Mucosa of descending colon (tissue), 3 donors: ENCODE results near the gene GPD2. TPM values are rescaled to one million over a fixed set of nuclear protein-coding genes. Genes with fewer than 3 reads are reported as not detected.
"Not testable (repeated sequence)": the region's sequence is repeated elsewhere in the genome, so short reads cannot be mapped to it uniquely, and the experiment has no call there.

Source experiments
- ATAC-seq: fragments of 200-7000 bp; cut with Tn5 transposase; one replicate; pipeline ENCODE4 v1.9.1; 2020; ENCODE audit warnings: mild to moderate bottlenecking, moderate library complexity
- DNase-seq, 3 donors: peaks; one replicate each; pipeline ENCODE4 v3.0.0-alpha.2; 2020
- H3K36me3 ChIP-seq: fragments of 200-600 bp; one replicate; pipeline ENCODE4 v1.8.0; 2021; ENCODE audit warnings: low read depth, mild to moderate bottlenecking
- H3K4me1 ChIP-seq: fragments of 200-600 bp; one replicate; pipeline ENCODE4 v1.8.0; 2021; ENCODE audit warnings: low read depth, mild to moderate bottlenecking
- H3K4me3 ChIP-seq: fragments of 200-600 bp; one replicate; pipeline ENCODE4 v1.8.0; 2021; ENCODE audit warnings: mild to moderate bottlenecking
- H3K9me3 ChIP-seq: fragments of 200-600 bp; one replicate; pipeline ENCODE4 v1.8.0; 2021; ENCODE audit warnings: mild to moderate bottlenecking
- CTCF ChIP-seq: fragments of 200-600 bp; IDR thresholded peaks from one replicate; pipeline ENCODE4 v1.8.0; 2022; ENCODE audit warnings: antibody characterized with exemption, mild to moderate bottlenecking
- intact Hi-C, 2 donors: fragments of 100-400 bp; cut with DNase I in 1 of 2; cut with micrococcal nuclease in 1 of 2; formaldehyde crosslinking; loops; one replicate each; pipeline versions ENCODE4 v1.11.0 to v1.11.1; 2022; cut with DNase I, micrococcal nuclease
- total RNA-seq, 3 donors: library from RNA; stranded (reverse); fragmentation: NEBNext Ultra II Directional in 2 of 3; extraction: Animal tissue kit (Norgen Biotek cat#: 25700) in 2 of 3; gene quantifications; one replicate each; pipeline versions ENCODE4 v1.2.1 to v1.2.4, GENCODE V29; 2021 to 2023
- donor health status: DM: no; HTN: no; CAD: no; lungs with moderate emphysema.
- donor health status: DM: no; HTN: no; CAD: no.
- donor health status: DM: no; HTN: yes; CAD: no.

The GPD2 gene
- total RNA-seq, 3 donors from 2014 or later = 42.9 to 83.5 (median 77.9) TPM

DNA sequence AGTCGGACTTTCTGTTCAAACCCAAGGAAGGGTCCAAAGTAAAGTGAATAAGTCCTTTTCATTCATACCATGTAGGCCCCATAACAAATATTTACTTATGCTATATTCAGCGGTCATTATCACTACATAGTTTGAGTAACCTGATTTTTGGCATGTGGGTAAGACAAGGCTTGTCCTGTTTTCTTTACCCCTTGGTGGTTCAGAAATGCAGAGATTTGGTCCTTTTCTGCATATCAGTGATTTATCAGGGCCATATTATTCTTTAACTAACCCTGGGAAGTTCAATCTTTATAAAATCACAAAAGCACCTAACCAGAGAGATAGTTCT, 157.4 kb downstream of the GPD2 start:
- Histone ChIP-seq H3K4me3 (no peak overlapping the region), H3K4me1 (no peaks in the 10 kb centered on the region), H3K36me3 (no peaks in the 10 kb centered on the region), H3K9me3 (no peaks in the 10 kb centered on the region)
- DNase-seq (no peak), ATAC-seq (no peak)
- no peak for TF ChIP-seq CTCF
- intact Hi-C loops = no loop called here

DNA sequence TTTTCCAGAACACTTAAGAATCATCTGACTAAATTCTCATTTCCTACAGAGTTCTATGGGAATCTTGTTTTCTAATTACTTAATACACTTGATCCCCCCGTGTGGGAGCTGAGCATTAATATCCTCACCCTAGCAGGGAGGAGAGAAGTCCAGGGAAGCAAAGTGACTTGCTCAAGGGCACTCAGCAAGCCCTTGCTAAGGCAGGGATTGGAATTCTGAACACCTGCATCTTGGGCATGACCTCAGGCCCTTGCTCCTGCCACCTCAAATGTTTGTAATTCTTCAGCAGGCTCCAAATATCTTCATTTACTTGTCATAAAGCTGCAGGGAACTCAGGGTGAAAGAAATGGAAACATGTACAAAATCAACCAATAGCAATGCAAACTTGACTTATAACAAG, 162.4 kb downstream of the GPD2 start:
- no peak for TF ChIP-seq CTCF
- ATAC-seq (no peak), DNase-seq (no peak)
- Histone ChIP-seq H3K36me3 (no peaks in the 10 kb centered on the region), H3K4me1 (no peaks in the 10 kb centered on the region), H3K4me3 (no peak overlapping the region), H3K9me3 (no peaks in the 10 kb centered on the region)
- intact Hi-C loops = no loop called here

GRCh38 chr2:156600196-156600595, 164.0 kb downstream of the GPD2 start:
- DNase-seq = no peak
- H3K4me3 ChIP-seq = no peak overlapping the region
- H3K9me3 ChIP-seq = no peaks in the 10 kb centered on the region
- no peak for ATAC-seq
- no peaks in the 10 kb centered on the region for H3K36me3 ChIP-seq
- TF ChIP-seq CTCF = no peak
- H3K4me1 ChIP-seq = no peaks in the 10 kb centered on the region
- intact Hi-C loops = no loop called here

DNA sequence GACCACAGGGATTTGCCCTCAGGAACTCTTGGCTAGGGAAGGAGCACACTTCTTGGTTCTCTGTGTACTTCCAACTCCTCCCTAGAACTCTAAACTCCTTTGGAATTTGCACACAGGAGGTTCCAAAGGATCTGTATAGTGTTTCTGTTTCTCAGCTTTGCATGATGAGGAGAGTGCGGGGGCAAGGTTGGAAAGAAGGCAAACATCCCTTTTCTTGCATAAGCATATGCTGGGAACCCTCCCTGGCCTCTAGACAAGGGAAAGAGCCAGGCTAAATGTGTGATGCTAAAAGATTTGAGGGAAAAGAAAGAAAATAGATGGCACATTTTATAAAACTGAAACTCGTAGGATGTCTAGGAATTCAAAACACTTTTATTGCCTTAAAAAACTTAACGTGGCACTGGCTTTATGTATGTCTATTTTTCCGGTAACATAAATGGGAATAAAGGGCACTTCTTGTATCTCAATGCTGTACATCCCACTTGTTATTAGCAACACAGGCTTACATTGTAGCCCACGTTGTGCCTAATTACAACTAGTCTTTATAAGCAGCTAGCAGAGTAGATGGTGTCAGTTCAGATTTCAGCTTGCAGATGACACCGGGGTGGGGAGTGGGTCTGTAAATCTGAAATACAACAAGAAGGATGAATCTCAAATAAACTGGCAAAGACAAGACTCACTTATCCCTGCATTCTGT, 165.8 kb downstream of the GPD2 start:
- H3K4me3 ChIP-seq = no peak overlapping the region
- H3K4me1 ChIP-seq = no peaks in the 10 kb centered on the region
- H3K9me3 ChIP-seq = no peaks in the 10 kb centered on the region
- H3K36me3 ChIP-seq = no peaks in the 10 kb centered on the region
- no peak for TF ChIP-seq CTCF
- DNase-seq = no peak
- no peak for ATAC-seq
- intact Hi-C loops = no loop called here

GRCh38 chr2:156602552-156602933, 166.4 kb downstream of the GPD2 start:
- no peak for TF ChIP-seq CTCF
- ATAC-seq (no peak), DNase-seq (no peak)
- no peak overlapping the region for H3K4me3 ChIP-seq
- no peaks in the 10 kb centered on the region for H3K4me1 ChIP-seq
- intact Hi-C loops = no loop called here
- no peaks in the 10 kb centered on the region for H3K36me3 ChIP-seq
- no peaks in the 10 kb centered on the region for H3K9me3 ChIP-seq

GRCh38 chr2:156615836-156616322, 179.7 kb downstream of the GPD2 start:
- H3K4me1 ChIP-seq = no peaks in the 10 kb centered on the region
- TF ChIP-seq CTCF = no peak
- ATAC-seq = no peak
- intact Hi-C loops = no loop called here
- no peaks in the 10 kb centered on the region for H3K36me3 ChIP-seq
- H3K4me3 ChIP-seq = no peak overlapping the region
- no peaks in the 10 kb centered on the region for H3K9me3 ChIP-seq
- no peak for DNase-seq

DNA sequence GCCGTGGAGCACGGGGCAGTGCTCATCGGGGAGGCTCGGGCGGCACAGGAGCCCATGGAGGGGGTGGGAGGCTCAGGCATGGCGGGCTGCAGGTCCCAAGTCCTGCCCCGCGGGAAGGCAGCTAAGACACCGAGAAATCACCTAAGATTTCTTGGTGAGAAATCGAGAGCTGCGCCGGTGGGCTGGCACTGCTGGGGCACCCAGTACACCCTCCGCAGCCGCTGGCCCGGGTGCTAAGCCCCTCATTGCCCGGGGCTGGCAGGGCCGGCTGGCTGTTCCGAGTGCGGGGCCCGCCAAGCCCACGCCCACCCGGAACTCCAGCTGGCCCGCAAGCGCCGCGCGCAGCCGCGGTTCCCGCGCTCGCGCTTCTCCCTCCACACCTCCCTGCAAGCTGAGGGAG, 181.9 kb downstream of the GPD2 start:
- DNase-seq, ATAC-seq, H3K9me3 ChIP-seq, intact Hi-C loops, H3K4me1 ChIP-seq, H3K36me3 ChIP-seq, H3K4me3 ChIP-seq: not testable (repeated sequence)
